Stimulated activated naive CD8-positive, alpha-beta T cell treated with anti-CD3 and anti-CD28 coated beads, Interleukin-15, amount 100 ng/mL, for 72 hours (primary cell): Measurements from ENCODE around the gene SEMA3D.
"Not testable (repeated sequence)": the region's sequence is repeated elsewhere in the genome, so short reads cannot be mapped to it uniquely, and the experiment has no call there.

ENCODE experiments used
- ATAC-seq: fragments of 150-1000 bp; cut with Tn5 transposase; 2 replicates; pipeline ENCODE4 v1.10.0; 2021; ENCODE audit warnings: mild to moderate bottlenecking, moderate library complexity
- DNase-seq, 2 donors: peaks; one replicate each; pipeline ENCODE4 v3.0.0; 2021 to 2022
- H3K27ac Mint-ChIP-seq, 2 donors: one replicate each; pipeline ENCODE4 v1.8.0; 2022; ENCODE audit warnings: mild to moderate bottlenecking in 2 of 2, mixed read lengths in 2 of 2, moderate library complexity in 2 of 2
- H3K27me3 Mint-ChIP-seq: one replicate; pipeline ENCODE4 v1.8.0; 2022; ENCODE audit warnings: mixed read lengths
- H3K4me1 Mint-ChIP-seq: one replicate; pipeline ENCODE4 v1.8.0; 2022; ENCODE audit warnings: mild to moderate bottlenecking, mixed read lengths
- H3K4me3 Mint-ChIP-seq, 2 donors: one replicate each; pipeline ENCODE4 v1.8.0; 2022; ENCODE audit warnings: mild to moderate bottlenecking in 2 of 2, mixed read lengths in 2 of 2, moderate library complexity in 1 of 2
- H3K9me3 Mint-ChIP-seq, 2 donors: one replicate each; pipeline ENCODE4 v1.8.0; 2022; ENCODE audit warnings: mixed read lengths in 2 of 2

The SEMA3D gene

GRCh38 chr7:85019778-85020177, 167.1 kb downstream of the SEMA3D start:
- H3K9me3 Mint-ChIP-seq = no peaks in the 10 kb centered on the region
- H3K4me3 Mint-ChIP-seq = no peak overlapping the region
- no peaks in the 10 kb centered on the region for H3K4me1 Mint-ChIP-seq
- H3K27ac Mint-ChIP-seq = no peak overlapping the region
- ATAC-seq (no peak), DNase-seq (no peak)
- peaks cover 15% of the 10 kb centered on the region for H3K27me3 Mint-ChIP-seq

DNA sequence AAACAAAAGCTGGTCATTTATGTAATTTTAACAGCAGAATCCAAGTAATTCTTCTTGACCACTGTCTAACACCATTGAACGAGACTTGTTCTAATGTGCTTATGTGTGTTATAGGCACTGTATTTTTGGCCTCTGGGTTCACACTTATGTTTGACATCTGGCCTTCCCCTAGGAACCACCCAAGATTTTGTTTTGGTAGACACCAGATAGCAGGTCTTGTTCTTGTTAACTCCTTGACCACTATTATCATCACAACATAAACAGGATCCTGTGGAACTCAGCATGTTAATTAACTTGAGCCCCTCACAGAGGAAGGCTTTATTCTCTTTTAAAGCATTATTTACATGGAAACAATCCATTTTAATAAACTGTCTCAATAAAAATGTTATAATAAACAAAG, 167.7 kb downstream of the SEMA3D start:
- DNase-seq = no peak
- Mint-ChIP-seq H3K4me3 (no peak overlapping the region), H3K9me3 (no peaks in the 10 kb centered on the region), H3K27me3 (peaks cover 15% of the 10 kb centered on the region), H3K4me1 (no peaks in the 10 kb centered on the region), H3K27ac (no peak overlapping the region)
- ATAC-seq = no peak

DNA sequence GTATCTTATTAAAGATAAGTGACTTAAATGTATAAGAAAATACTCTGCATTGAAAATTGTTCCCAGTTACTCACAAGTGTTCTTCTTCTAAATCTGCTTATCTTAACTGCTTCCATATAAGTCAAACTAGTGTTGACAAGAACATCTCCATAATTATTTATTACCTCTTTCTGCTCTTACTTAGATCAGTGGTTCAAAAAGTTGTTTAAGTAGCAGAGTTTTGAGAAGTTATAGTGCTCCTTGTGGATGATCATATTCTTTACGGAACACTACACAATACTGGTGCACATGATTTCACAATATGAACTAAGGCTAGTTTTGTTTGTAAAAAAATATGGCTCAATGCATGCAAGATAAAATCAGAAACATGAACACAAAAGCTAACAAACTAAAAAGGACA, 168.4 kb downstream of the SEMA3D start:
- Mint-ChIP-seq H3K9me3 (no peaks in the 10 kb centered on the region), H3K27ac (no peak overlapping the region), H3K4me3 (no peak overlapping the region), H3K27me3 (peaks cover 15% of the 10 kb centered on the region), H3K4me1 (no peaks in the 10 kb centered on the region)
- DNase-seq = no peak
- ATAC-seq = no peak

DNA sequence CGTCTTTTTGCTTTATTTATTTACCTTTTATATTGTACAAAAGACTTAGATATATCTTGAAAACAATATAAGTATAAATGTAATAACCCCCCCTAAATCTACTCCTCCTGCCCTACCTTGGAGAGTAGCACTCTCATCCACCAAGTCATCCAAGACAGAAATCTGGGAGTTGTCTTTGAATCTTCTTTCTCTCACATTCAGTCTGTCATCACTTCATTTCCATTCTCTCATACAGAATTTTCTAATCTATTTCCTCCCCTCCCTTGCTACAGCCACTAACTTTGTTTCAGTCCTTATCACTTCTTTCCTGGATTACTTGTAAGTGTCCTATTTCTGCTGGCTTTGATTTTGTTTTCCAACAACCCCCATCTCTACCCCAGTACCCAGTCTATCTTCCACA, 170.6 kb downstream of the SEMA3D start:
- Mint-ChIP-seq H3K9me3 (no peaks in the 10 kb centered on the region), H3K4me1 (no peaks in the 10 kb centered on the region), H3K27me3 (peaks cover 15% of the 10 kb centered on the region), H3K27ac (no peak overlapping the region), H3K4me3 (no peak overlapping the region)
- ATAC-seq (no peak), DNase-seq (no peak)

DNA sequence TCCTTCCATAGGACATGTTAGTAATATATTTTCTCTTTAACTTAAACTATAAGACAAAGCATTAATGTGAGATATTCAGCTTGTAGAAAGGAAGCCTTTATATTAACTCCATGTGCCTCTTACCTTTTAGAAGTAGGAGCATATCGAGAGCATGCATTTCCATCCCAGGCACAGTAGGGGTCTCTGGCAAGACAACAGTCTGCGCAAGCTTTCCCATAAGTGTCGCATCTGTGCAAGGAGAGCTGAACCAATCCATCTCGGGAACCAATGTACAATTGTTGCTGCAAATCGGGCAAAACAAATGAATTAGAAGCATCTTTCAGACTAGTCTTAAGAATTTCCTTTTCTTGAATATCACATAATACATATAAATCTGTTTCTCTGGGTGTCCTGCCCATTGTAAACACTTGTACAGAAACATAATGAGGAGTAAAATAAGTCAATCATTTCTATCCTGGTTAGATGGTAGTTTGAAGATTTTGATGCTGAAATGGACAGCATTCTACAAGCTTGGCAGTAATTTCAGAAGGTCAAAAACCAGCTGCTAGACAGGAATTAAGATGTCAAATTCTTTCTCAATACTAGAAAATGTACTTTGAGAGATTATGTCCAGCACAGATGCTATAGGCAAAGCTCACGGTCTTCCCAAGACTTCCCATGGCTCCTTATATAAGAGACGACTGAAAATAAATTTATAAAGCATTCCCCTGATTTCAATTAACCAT, 171.8 kb downstream of the SEMA3D start:
- ATAC-seq (no peak), DNase-seq (no peak)
- Mint-ChIP-seq H3K9me3 (no peaks in the 10 kb centered on the region), H3K4me3 (no peak overlapping the region), H3K27ac (no peak overlapping the region), H3K27me3 (peaks cover 11% of the 10 kb centered on the region), H3K4me1 (no peaks in the 10 kb centered on the region)

DNA sequence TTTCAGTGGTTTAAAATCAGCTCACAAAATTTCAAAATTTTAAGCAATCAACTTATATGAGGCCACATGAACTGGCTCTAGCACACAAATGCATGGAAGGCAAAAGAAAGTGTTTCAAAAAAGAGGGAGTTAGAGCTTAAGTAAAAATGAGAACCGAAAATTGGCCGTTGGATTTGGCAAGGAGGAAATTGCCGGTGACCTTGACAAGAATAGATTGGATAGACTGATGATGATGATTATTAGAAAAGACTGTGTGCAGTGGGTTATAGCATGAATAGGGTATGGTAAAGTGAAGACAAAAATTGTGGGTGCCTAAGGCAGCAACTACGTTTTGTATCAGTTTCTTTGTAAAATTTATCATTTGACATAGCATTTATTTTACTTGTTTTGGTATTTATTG, 175.7 kb downstream of the SEMA3D start:
- no peak overlapping the region for H3K27ac Mint-ChIP-seq
- H3K27me3 Mint-ChIP-seq = no peaks in the 10 kb centered on the region
- H3K4me1 Mint-ChIP-seq = no peaks in the 10 kb centered on the region
- ATAC-seq (no peak), DNase-seq (no peak)
- H3K9me3 Mint-ChIP-seq = no peaks in the 10 kb centered on the region
- H3K4me3 Mint-ChIP-seq = no peak overlapping the region

- no peaks in the 10 kb centered on the region for H3K4me1 Mint-ChIP-seq
- ATAC-seq (no peak), DNase-seq (no peak)
- H3K27ac Mint-ChIP-seq = no peak overlapping the region
- H3K4me3 Mint-ChIP-seq = no peak overlapping the region
- no peaks in the 10 kb centered on the region for H3K9me3 Mint-ChIP-seq
- no peaks in the 10 kb centered on the region for H3K27me3 Mint-ChIP-seq
Measured at GRCh38 chr7:85010306-85010705, 176.6 kb downstream of the SEMA3D start.

DNA sequence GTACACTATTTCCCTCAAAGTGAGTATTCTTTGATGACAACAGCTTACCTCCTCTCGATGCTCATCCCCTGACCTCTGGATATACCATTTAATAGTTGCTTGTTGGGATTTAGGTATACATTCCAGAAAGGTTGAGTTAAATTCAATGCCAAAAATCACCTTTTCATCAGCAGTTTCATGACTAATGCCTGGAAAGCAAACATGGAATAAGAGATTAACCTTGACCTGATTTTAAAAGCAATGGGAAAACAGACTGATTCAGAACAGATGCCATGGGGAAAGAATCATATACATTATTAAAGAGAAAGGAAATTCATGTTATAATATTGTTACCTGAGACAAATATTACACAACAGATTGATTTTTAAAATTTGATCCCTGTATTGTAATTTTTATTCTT, 180.1 kb downstream of the SEMA3D start:
- H3K4me3 Mint-ChIP-seq = no peak overlapping the region

GRCh38 chr7:85004402-85004801, 182.5 kb downstream of the SEMA3D start:
- H3K4me3 Mint-ChIP-seq = no peak overlapping the region
- DNase-seq (no peak), ATAC-seq (no peak)
- no peaks in the 10 kb centered on the region for H3K4me1 Mint-ChIP-seq
- H3K27ac Mint-ChIP-seq = no peak overlapping the region
- H3K9me3 Mint-ChIP-seq = no peaks in the 10 kb centered on the region
- H3K27me3 Mint-ChIP-seq = peaks cover 17% of the 10 kb centered on the region

More for the DNA sequence above, 180.1 kb downstream of the SEMA3D start:
- peaks cover 10% of the 10 kb centered on the region for H3K27me3 Mint-ChIP-seq
- ATAC-seq = no peak
- no peaks in the 10 kb centered on the region for H3K9me3 Mint-ChIP-seq
- no peaks in the 10 kb centered on the region for H3K4me1 Mint-ChIP-seq
- H3K27ac Mint-ChIP-seq = no peak overlapping the region
- DNase-seq = no peak

GRCh38 chr7:85001495-85002345, 185.1 kb downstream of the SEMA3D start:
- H3K4me3 Mint-ChIP-seq = no peak overlapping the region
- H3K4me1 Mint-ChIP-seq = no peaks in the 10 kb centered on the region

DNA sequence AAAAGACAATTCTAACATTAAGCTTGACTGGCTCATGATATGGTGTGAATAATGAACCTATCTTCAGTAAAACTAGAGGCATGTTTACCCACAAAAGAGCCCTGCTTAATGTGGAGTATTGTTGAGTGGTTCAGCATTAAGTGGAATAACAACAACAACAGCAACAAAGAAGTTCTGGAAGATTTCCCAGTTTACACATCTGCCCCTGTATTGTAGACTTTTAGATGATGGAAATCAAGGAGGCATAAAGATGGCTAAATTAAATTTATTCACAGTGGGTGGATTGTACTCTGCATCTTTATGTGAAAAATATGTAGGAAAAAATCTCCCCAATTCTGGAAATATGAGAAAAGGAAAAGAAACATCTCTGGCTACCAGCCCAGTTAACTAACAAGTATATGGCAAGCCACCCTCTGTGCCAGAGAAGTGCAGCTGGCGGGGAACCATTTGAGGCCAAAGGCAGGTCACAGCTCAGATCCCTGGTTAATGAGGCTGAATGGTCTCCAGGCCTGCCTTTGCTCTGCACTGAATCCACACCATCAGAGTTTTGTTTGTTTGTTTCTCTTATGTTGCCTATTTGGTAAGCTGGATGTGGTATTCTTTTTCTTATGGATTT, 186.0 kb downstream of the SEMA3D start:
- DNase-seq (no peak), ATAC-seq (no peak)
- Mint-ChIP-seq H3K27me3 (peaks cover 21% of the 10 kb centered on the region), H3K4me3 (no peak overlapping the region), H3K9me3 (no peaks in the 10 kb centered on the region), H3K27ac (no peak overlapping the region), H3K4me1 (no peaks in the 10 kb centered on the region)

More at GRCh38 chr7:85001495-85002345, 185.1 kb downstream of the SEMA3D start:
- Mint-ChIP-seq H3K9me3 (no peaks in the 10 kb centered on the region), H3K27ac (no peak overlapping the region), H3K27me3 (peaks cover 21% of the 10 kb centered on the region)
- no peak for ATAC-seq
- DNase-seq = no peak

- ATAC-seq (no peak), DNase-seq (no peak)
- H3K9me3 Mint-ChIP-seq = no peaks in the 10 kb centered on the region
- peaks cover 21% of the 10 kb centered on the region for H3K27me3 Mint-ChIP-seq
- H3K4me1 Mint-ChIP-seq = no peaks in the 10 kb centered on the region
- no peak overlapping the region for H3K27ac Mint-ChIP-seq
- no peak overlapping the region for H3K4me3 Mint-ChIP-seq
Measured at GRCh38 chr7:84999450-84999849, 187.4 kb downstream of the SEMA3D start.

DNA sequence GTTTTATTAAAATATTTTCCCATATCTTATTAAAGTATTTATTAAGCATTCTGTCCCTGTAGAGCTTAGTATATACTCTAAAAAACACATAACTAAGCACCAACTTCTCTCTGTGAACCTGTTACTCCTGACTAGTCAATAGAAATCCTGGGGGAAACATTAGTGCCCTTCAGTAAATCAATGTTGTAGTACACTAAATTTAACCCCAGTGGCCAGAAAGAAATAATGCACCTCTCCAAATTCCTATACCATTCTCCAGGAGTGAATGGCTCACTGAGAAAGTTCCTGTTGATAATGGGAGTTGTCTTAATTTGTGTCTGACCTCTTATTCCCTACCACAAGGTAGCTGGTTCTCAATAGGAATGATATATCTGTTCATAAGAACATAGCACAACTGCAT, 188.2 kb downstream of the SEMA3D start:
- H3K4me3 Mint-ChIP-seq = no peak overlapping the region
- H3K27me3 Mint-ChIP-seq = peaks cover 21% of the 10 kb centered on the region
- DNase-seq (no peak), ATAC-seq (no peak)
- H3K4me1 Mint-ChIP-seq = no peaks in the 10 kb centered on the region
- H3K27ac Mint-ChIP-seq = no peak overlapping the region
- H3K9me3 Mint-ChIP-seq = no peaks in the 10 kb centered on the region

DNA sequence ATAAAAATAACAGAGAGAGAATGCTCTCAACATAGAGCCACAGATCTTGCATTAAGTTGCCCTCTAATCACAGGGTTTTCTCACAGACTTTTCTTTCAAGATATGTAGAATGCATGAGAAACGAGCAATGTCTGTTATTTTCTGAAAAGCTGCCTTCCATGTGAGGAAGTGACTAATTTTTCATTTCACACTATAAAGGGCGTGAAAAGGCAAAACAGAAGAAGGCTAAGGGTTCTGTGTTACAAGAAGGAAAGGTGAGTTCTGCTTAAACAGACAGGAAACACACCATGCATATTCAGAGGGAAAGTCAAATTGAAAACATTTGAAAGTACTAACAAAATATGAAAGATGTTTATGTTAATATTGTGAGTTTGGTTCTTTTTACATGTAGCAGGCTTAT, 189.2 kb downstream of the SEMA3D start:
- no peaks in the 10 kb centered on the region for H3K9me3 Mint-ChIP-seq
- peak overlapping the region in 1 of 2 donors; percentile 15 for H3K4me3 Mint-ChIP-seq
- no peaks in the 10 kb centered on the region for H3K4me1 Mint-ChIP-seq

GRCh38 chr7:84992954-84993353, 193.9 kb downstream of the SEMA3D start:
- H3K9me3 Mint-ChIP-seq, H3K4me3 Mint-ChIP-seq, DNase-seq, ATAC-seq, H3K4me1 Mint-ChIP-seq, H3K27me3 Mint-ChIP-seq, H3K27ac Mint-ChIP-seq: not testable (repeated sequence)

More for the DNA sequence above, 189.2 kb downstream of the SEMA3D start:
- Mint-ChIP-seq H3K27ac (no peak overlapping the region), H3K27me3 (peaks cover 20% of the 10 kb centered on the region)
- DNase-seq = no peak
- peak; percentile 70 for ATAC-seq
